ENCODE data around the gene BEST1. TPM values are rescaled to one million over a fixed set of nuclear protein-coding genes. Genes with fewer than 3 reads are reported as not detected.

BEST1 gene
- total and polyA plus RNA-seq, 2 experiments from 2014 or later: 0.27 to 0.34 TPM

DNA sequence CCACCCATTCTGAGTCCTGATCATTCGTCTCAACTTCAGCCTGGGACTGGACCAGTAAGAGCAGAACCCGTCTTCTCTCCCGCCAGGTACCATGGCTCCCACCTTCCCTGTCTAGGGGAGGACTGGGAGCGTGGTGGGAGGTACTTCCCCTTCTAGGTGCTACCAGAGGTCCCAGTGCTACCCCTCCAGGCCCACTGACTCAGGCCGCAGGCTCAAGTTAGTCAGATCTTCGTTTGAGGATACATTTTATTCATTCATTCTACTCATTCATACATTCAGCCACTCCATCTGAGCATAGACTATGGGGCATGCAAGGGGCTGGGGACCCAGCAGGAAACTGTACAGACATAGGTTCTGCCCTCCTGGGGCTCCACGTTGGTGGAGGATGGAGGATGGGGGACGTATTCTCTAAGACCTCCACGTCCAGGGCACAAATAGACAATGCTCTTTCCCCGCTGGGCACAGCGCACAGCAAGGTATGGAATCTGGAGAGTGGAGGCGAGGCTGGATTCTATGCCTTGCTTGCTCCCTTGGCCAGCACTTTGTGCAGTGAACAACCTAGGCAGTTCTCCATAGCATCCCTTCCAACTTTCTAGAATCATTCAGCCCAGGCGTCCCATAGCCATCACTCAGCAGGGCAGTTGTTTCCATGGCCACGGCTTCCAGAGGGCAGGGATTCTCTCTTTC lies 31.8 kb upstream of the BEST1 start:
- H3K9me3 ChIP-seq (ENCODE audit: low read depth): no peaks in the 10 kb centered on the region
- no peak for DNase-seq (ENCODE audit: low read depth in 1 of 2, low spot score in 1 of 2)
- no peak for TF ChIP-seq CTCF (IDR thresholded peaks at IDR 0.05; ENCODE audit: low read depth, low read length)
- H3K4me1 ChIP-seq (ENCODE audit: low read depth): peaks cover 12% of the 10 kb centered on the region
- H3K4me3 ChIP-seq: no peak overlapping the region
- H3K27ac ChIP-seq: no peak overlapping the region
- H3K27me3 ChIP-seq: no peaks in the 10 kb centered on the region
- H3K36me3 ChIP-seq: no peaks in the 10 kb centered on the region

- H3K27ac ChIP-seq: no peak overlapping the region
- no peaks in the 10 kb centered on the region for H3K27me3 ChIP-seq
- no peak for TF ChIP-seq CTCF (IDR thresholded peaks at IDR 0.05; ENCODE audit: low read depth, low read length)
- H3K4me1 ChIP-seq (ENCODE audit: low read depth): peaks cover 18% of the 10 kb centered on the region
- no peak overlapping the region for H3K4me3 ChIP-seq
- peak in 1 of 2 donors; percentile 55 for DNase-seq (ENCODE audit: low read depth in 1 of 2, low spot score in 1 of 2)
- no peaks in the 10 kb centered on the region for H3K9me3 ChIP-seq (ENCODE audit: low read depth)
- H3K36me3 ChIP-seq: no peaks in the 10 kb centered on the region
Measured at GRCh38 chr11:61918938-61919704, 31.0 kb upstream of the BEST1 start.

- no peaks in the 10 kb centered on the region for H3K9me3 ChIP-seq (ENCODE audit: low read depth)
- no peak for DNase-seq (ENCODE audit: low read depth in 1 of 2, low spot score in 1 of 2)
- H3K36me3 ChIP-seq: no peaks in the 10 kb centered on the region
- no peak overlapping the region for H3K27ac ChIP-seq
- peaks cover 18% of the 10 kb centered on the region for H3K4me1 ChIP-seq (ENCODE audit: low read depth)
- H3K4me3 ChIP-seq: no peak overlapping the region
- H3K27me3 ChIP-seq: no peaks in the 10 kb centered on the region
- TF ChIP-seq CTCF (IDR thresholded peaks at IDR 0.05; ENCODE audit: low read depth, low read length): no peak
Measured at GRCh38 chr11:61919705-61920631, 30.2 kb upstream of the BEST1 start.

DNA sequence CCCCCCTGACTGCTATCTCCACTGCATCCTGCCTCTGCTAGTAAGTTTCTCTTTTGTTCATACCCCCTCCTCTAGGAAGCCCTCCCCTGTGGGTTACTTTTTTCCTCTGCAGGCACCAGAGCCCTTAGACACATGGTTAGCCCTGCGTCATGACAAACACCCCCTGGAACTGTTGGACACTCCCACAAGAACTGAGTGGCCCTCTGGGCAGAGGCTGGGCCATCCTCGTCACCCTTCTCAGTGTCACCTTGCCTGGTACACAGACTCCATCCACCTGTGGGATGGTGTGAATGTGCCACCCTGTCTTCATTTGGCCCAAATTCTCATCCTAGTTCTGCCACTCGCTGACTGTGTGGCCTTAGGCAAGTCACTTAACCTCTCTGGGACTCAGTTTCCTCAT lies 28.7 kb upstream of the BEST1 start:
- no peak for TF ChIP-seq CTCF (IDR thresholded peaks at IDR 0.05; ENCODE audit: low read depth, low read length)
- H3K9me3 ChIP-seq (ENCODE audit: low read depth): no peaks in the 10 kb centered on the region
- H3K27me3 ChIP-seq: no peaks in the 10 kb centered on the region
- H3K36me3 ChIP-seq: no peaks in the 10 kb centered on the region
- peaks cover 18% of the 10 kb centered on the region for H3K4me1 ChIP-seq (ENCODE audit: low read depth)
- no peak for DNase-seq (ENCODE audit: low read depth in 1 of 2, low spot score in 1 of 2)
- H3K27ac ChIP-seq: no peak overlapping the region
- no peak overlapping the region for H3K4me3 ChIP-seq

DNA sequence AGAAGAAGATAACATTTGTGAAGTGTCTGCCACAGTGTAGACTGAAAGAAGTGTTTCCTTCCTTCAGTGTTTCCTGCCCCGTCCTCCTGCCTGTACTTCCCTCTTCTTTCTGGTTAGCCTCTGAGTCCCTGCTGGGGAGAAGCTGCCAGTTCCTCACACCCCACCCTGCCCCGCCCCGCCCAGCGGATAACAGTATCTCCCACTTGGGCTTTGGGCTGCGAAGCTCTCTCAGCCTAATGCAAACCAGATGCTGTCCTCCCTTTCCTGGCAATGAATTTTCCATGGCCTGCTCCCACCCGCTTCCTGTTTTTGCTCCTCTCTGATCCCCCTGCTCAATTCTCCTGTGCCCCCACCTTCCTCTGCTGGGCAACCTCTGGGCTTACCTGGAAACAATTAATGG lies 27.6 kb upstream of the BEST1 start:
- DNase-seq (ENCODE audit: low read depth in 1 of 2, low spot score in 1 of 2): peak in 1 of 2 donors; percentile 94
- peak overlapping the region; percentile 92 for H3K27ac ChIP-seq

More for the DNA sequence above, 27.6 kb upstream of the BEST1 start:
- Histone ChIP-seq H3K9me3 (ENCODE audit: low read depth) (no peaks in the 10 kb centered on the region), H3K4me1 (ENCODE audit: low read depth) (peaks cover 18% of the 10 kb centered on the region), H3K27me3 (no peaks in the 10 kb centered on the region), H3K36me3 (no peaks in the 10 kb centered on the region), H3K4me3 (no peak overlapping the region)
- TF ChIP-seq CTCF (IDR thresholded peaks at IDR 0.05; ENCODE audit: low read depth, low read length): no peak

Data from cardiac muscle cell (in vitro differentiated cells and primary cell).